Cardiac atrium fibroblast (primary cell): ENCODE measurements around the gene ZNF10. TPM values are rescaled to one million over a fixed set of nuclear protein-coding genes. Genes with fewer than 3 reads are reported as not detected.

Source experiments
- total RNA-seq: library from RNA; depleted of rRNA; stranded (reverse); fragments of >200 nt; gene quantifications from 2 replicates; pipeline ENCODE4 v1.2.3, GENCODE V29; 2015

The ZNF10 gene
- total RNA-seq, result 6.5 and 15.0 TPM in 2 replicates

DNA sequence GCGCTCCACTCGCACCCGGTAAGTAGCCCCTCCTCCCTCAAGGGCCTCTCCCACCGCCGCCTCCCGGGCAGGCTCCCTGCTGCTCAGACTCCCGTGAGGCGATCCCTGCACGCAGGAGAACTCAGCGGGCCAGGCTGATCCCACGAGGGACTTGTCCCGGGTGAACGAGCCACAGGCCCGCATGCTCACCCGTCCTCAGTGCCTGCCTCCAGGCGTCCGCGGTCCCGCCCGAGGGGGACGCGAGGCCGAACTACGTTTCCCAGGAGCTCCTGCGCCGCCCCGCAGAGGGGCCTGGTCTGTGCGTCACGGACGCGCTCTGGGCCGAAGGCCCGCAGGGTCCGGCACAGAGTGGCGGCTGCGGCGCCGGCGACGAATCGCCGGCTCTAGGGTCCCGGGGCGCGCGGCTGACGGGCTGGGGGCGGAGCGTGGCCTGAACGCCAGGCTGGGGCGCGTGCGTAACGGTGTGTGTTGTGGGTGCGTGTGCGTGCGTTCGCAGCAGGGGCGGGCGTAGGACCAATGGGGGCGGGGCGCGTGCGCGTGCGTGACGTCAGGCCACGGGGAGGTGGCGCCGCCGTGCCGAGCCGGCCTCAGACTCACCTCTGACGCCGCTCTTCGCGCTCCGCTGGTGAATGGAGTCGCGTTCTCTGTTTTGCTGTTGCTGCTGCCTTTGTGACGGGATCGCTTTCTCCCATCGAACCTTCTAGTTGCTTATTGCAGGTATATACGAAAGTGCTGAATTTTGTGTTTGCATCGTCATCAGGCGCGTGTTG, at the start of gene ZNF10, which contains the start of gene ZNF891:
ZNF10 (plus strand) TSS at position 590 of the 770 bp plus-strand sequence. CDS start 13,866 bp downstream, outside the sequence.
ZNF891 (minus strand) TSS at position 237 of the 770 bp plus-strand sequence. CDS start 8,356 bp downstream, outside the sequence.

DNA sequence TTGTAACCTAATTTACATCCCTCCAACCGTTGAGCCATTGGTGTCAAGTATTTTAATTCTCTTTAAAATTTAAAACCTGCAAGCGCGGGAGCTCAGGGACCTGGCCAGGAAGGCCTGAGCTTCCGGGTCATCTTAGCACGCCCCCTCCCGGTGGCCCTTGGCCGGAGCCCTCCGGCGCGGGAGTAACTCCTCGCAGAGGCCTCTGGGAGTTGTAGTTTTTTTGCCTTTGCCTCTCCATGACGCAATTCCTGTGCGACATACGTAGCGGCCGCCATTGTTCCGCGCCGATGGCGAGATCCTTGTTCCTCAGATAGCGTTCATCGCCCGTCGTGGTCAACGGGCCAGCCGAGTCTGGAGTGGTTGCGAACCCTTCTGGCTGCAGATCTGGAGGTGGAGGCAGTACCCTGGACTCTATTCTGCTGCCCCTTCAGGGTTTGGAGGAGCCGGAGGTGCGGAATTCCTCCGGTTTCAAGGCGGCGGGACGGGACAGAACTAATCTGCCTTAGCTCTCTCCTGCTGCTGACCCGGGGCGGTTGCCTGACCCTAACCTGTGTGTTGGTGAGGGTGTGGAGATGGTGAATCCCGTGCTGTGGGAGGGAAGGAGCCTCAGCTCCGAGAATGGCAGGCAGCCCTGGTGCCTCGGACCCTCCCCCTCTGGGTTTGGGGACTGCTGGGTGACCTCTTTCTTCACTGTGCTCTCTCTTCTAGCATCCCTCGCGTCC, 51.0 kb downstream of the ZNF10 start, which contains the start of gene ZNF268:
ZNF268 (plus strand) TSS at position 258 of the 722 bp plus-strand sequence. CDS start 503 bp downstream, outside the sequence.

Other genes with a start within 250 kb of the ZNF10 start
- gene CHFR, start 243.0 kb upstream of the ZNF10 start, total RNA-seq, result 29.8 and 36.8 TPM in 2 replicates
- 4.5 and 5.0 TPM in 2 replicates for gene ZNF605, start 174.3 kb upstream of the ZNF10 start, total RNA-seq
- 1.4 and 5.8 TPM in 2 replicates for gene ZNF26, start 144.3 kb upstream of the ZNF10 start, total RNA-seq
- gene ZNF84, start 93.1 kb upstream of the ZNF10 start, total RNA-seq, result 21.4 and 26.2 TPM in 2 replicates
- gene ZNF140, start 49.7 kb upstream of the ZNF10 start, total RNA-seq, result 14.4 and 17.7 TPM in 2 replicates
- gene ZNF891, start 353 bp upstream of the ZNF10 start, total RNA-seq, result 0.54 and 0.81 TPM in 2 replicates
- gene ZNF268, start 50.9 kb downstream of the ZNF10 start, total RNA-seq, result 15.3 and 17.2 TPM in 2 replicates
- not detected in 2 replicates for gene ANHX, start 105.2 kb downstream of the ZNF10 start, total RNA-seq